Fibroblast of lung (primary cell): ENCODE data around the gene TMC5. TPM values are rescaled to one million over a fixed set of nuclear protein-coding genes. Genes with fewer than 3 reads are reported as not detected.

Experiments used
- DNase-seq, 2 donors: peaks; one replicate each; pipeline versions ENCODE4 v3.0.0 to v3.0.0-alpha.2; 2010; ENCODE audit warnings: low read depth in 2 of 2
- H2AFZ ChIP-seq: 2 replicates; pipeline ENCODE4 v1.5.1; 2012; ENCODE audit warnings: low read length, control low read depth, inconsistent platforms
- H3K27ac ChIP-seq: 2 replicates; pipeline ENCODE4 v1.5.1; 2011; ENCODE audit warnings: low read length, control low read depth; ENCODE audit not compliant: insufficient read depth
- H3K27me3 ChIP-seq: 2 replicates; pipeline ENCODE4 v1.5.1; 2011; ENCODE audit warnings: mild to moderate bottlenecking, low read length; ENCODE audit not compliant: control insufficient read depth, insufficient read depth
- H3K36me3 ChIP-seq: 2 replicates; pipeline ENCODE4 v1.5.1; 2011; ENCODE audit warnings: low read length; ENCODE audit not compliant: control insufficient read depth, insufficient read depth
- H3K4me1 ChIP-seq: 2 replicates; pipeline ENCODE4 v1.5.1; 2011; ENCODE audit warnings: low read length; ENCODE audit not compliant: control insufficient read depth, insufficient read depth; ENCODE audit errors: extremely low read depth
- H3K4me2 ChIP-seq: 2 replicates; pipeline ENCODE4 v1.5.1; 2011; ENCODE audit warnings: low read length, control low read depth; ENCODE audit not compliant: insufficient read depth; ENCODE audit errors: extremely low read depth
- H3K4me3 ChIP-seq, 4 experiments: fragments of 200-600 bp in 1 of 4; sonication (generic) in 1 of 4; replicated peaks in 1 of 4; 2 replicates each; pipeline ENCODE4 v1.5.1; 2011 to 2016; ENCODE audit warnings: low read length in 4 of 4, low read depth in 3 of 4, mild to moderate bottlenecking in 3 of 4, control low read depth in 2 of 4, inconsistent platforms in 1 of 4, mixed read lengths in 1 of 4; ENCODE audit not compliant: insufficient read depth in 1 of 4; ENCODE audit errors: control extremely low read depth in 1 of 4
- H3K79me2 ChIP-seq: 2 replicates; pipeline ENCODE4 v1.5.1; 2012; ENCODE audit warnings: mild to moderate bottlenecking, low read length, inconsistent platforms; ENCODE audit not compliant: control insufficient read depth, insufficient read depth
- H3K9ac ChIP-seq: 2 replicates; pipeline ENCODE4 v1.5.1; 2011; ENCODE audit warnings: mild to moderate bottlenecking, low read length, control low read depth; ENCODE audit not compliant: insufficient read depth
- H3K9me3 ChIP-seq: 2 replicates; pipeline ENCODE4 v1.5.1; 2012; ENCODE audit warnings: low read depth, low read length; ENCODE audit not compliant: control insufficient read depth, insufficient read depth
- H4K20me1 ChIP-seq: 2 replicates; pipeline ENCODE4 v1.5.1; 2011; ENCODE audit warnings: low read length; ENCODE audit not compliant: control insufficient read depth, insufficient read depth; ENCODE audit errors: extremely low read depth
- EZH2 ChIP-seq: IDR thresholded peaks from 2 replicates; pipeline ENCODE4 v1.5.1; 2012; ENCODE audit warnings: low read length, control low read depth, mild to moderate bottlenecking; ENCODE audit errors: missing control alignments
- polyA plus RNA-seq, 2 donors: library from polyadenylated mRNA; depleted of rRNA in 1 of 2; stranded (reverse) in 1 of 2; unstranded in 1 of 2; fragments of >200 nt; gene quantifications; 2 replicates each; pipeline ENCODE4 v1.2.1, GENCODE V29; 2011 to 2012; ENCODE audit warnings: missing spikeins in 1 of 2
- total RNA-seq: library from RNA; depleted of rRNA; stranded (reverse); fragments of >200 nt; gene quantifications from 2 replicates; pipeline ENCODE4 v1.2.1, GENCODE V29; 2014
- TF ChIP-seq, protein P1 (sequence below), 2 donors: IDR thresholded peaks in 1 of 2; conservative IDR thresholded peaks in 1 of 2; 1 replicate in 1 of 2; 2 replicates in 1 of 2; pipeline ENCODE4 v1.5.1; 2011 to 2012; ENCODE audit warnings: low read length in 2 of 2, control low read depth in 1 of 2, inconsistent platforms in 1 of 2, low read depth in 1 of 2, mild to moderate bottlenecking in 1 of 2

Gene TMC5
- total and polyA plus RNA-seq, 2 donors (not counting 1 experiment from before 2014, with no cell fraction given), result not detected

DNA sequence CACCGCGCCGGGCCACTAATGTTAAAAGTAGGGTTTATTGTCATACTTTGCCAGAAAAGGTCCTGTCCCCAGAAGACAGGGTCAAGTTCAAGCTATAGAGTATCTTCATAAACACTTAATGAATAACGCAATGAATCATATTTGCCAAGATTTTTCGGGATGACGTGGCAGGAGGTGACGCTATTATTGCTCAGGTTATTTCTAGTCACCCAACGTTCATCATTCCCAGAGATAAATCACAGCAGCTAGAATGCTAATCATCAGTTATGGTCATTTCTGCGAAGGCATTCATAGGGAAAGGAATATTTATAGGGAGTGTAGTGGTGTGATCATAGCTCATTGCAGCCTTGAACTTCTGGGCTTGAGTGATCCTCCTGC is 2.0 kb downstream of the TMC5 start:
- H3K4me1 ChIP-seq, result no peaks in the 10 kb centered on the region
- DNase-seq, result peak; percentile 8 to 27
- H3K9ac ChIP-seq, result no peak overlapping the region
- TF ChIP-seq EZH2, result no peak
- TF ChIP-seq, protein P1, sequence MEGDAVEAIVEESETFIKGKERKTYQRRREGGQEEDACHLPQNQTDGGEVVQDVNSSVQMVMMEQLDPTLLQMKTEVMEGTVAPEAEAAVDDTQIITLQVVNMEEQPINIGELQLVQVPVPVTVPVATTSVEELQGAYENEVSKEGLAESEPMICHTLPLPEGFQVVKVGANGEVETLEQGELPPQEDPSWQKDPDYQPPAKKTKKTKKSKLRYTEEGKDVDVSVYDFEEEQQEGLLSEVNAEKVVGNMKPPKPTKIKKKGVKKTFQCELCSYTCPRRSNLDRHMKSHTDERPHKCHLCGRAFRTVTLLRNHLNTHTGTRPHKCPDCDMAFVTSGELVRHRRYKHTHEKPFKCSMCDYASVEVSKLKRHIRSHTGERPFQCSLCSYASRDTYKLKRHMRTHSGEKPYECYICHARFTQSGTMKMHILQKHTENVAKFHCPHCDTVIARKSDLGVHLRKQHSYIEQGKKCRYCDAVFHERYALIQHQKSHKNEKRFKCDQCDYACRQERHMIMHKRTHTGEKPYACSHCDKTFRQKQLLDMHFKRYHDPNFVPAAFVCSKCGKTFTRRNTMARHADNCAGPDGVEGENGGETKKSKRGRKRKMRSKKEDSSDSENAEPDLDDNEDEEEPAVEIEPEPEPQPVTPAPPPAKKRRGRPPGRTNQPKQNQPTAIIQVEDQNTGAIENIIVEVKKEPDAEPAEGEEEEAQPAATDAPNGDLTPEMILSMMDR (conservative IDR thresholded peaks at IDR 0.05 in 1 of 2, IDR thresholded peaks at IDR 0.05 in 1 of 2; ENCODE audit: low read depth in 1 of 2, low read length in 2 of 2), result no peak
- H4K20me1 ChIP-seq, result no peaks in the 10 kb centered on the region
- H3K4me2 ChIP-seq, result no peak overlapping the region
- no peaks in the 10 kb centered on the region for H3K36me3 ChIP-seq
- H3K9me3 ChIP-seq, result no peaks in the 10 kb centered on the region
- H3K27me3 ChIP-seq, result no peaks in the 10 kb centered on the region
- no peak overlapping the region for H3K27ac ChIP-seq
- H3K4me3 ChIP-seq, result no peak overlapping the region
- no peaks in the 10 kb centered on the region for H3K79me2 ChIP-seq
- no peak overlapping the region for H2AFZ ChIP-seq

DNA sequence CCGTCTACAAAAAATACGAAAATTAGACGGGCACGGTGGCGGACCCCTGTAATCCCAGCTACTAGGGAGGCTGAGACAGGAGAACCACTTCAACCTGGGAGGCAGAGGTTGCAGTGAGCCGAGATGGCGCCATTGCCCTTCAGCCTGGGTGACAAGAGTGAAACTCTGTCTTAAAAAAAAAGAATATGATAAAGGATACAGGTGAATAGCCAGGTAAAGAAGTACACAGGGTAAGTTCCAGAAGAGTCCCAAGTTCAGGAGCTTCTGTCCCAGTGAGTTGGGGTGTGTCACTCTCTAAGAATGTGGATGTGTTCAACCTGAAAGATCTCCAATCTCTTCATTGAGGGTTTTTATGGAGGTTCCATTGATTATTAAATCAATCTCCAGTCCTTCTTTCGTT is 6.8 kb downstream of the TMC5 start:
- DNase-seq, result no peak
- TF ChIP-seq, protein P1 (conservative IDR thresholded peaks at IDR 0.05 in 1 of 2, IDR thresholded peaks at IDR 0.05 in 1 of 2; ENCODE audit: low read depth in 1 of 2, low read length in 2 of 2), result no peak
- TF ChIP-seq EZH2, result no peak

DNA sequence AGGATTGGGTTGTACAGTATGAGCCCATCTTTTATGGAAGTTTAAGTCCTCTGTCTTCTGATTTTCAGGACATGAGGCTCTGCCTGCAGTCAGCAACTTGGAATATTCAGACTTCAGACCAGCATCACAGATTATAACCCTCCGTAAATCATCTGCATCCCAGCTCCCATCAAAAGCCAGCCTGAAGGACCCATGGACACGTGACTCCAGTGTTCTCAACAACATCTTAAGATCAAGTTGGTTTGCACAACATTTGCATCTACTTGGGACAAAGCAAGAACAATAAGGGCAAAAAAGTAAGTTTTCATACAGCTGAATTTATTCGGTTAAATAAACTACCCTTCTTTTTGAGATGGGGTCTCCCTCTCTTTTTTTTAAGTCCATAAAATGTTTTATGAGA is 12.7 kb downstream of the TMC5 start:
- H3K4me2 ChIP-seq, result no peak overlapping the region
- no peak overlapping the region for H2AFZ ChIP-seq
- no peaks in the 10 kb centered on the region for H3K79me2 ChIP-seq
- H3K9ac ChIP-seq, result no peak overlapping the region
- no peak overlapping the region for H3K27ac ChIP-seq
- H3K4me1 ChIP-seq, result no peaks in the 10 kb centered on the region
- H3K36me3 ChIP-seq, result no peaks in the 10 kb centered on the region
- H3K27me3 ChIP-seq, result no peaks in the 10 kb centered on the region
- no peaks in the 10 kb centered on the region for H4K20me1 ChIP-seq
- no peak overlapping the region for H3K4me3 ChIP-seq
- no peaks in the 10 kb centered on the region for H3K9me3 ChIP-seq
- DNase-seq, result no peak
- TF ChIP-seq, protein P1 (conservative IDR thresholded peaks at IDR 0.05 in 1 of 2, IDR thresholded peaks at IDR 0.05 in 1 of 2; ENCODE audit: low read depth in 1 of 2, low read length in 2 of 2), result no peak
- TF ChIP-seq EZH2, result no peak

More for the DNA sequence above, 6.8 kb downstream of the TMC5 start:
- no peaks in the 10 kb centered on the region for H3K79me2 ChIP-seq
- H3K36me3 ChIP-seq, result no peaks in the 10 kb centered on the region
- H3K4me2 ChIP-seq, result no peak overlapping the region
- H3K9ac ChIP-seq, result no peak overlapping the region
- no peaks in the 10 kb centered on the region for H4K20me1 ChIP-seq
- H3K27ac ChIP-seq, result no peak overlapping the region
- no peaks in the 10 kb centered on the region for H3K27me3 ChIP-seq
- H3K4me1 ChIP-seq, result no peaks in the 10 kb centered on the region
- no peak overlapping the region for H3K4me3 ChIP-seq
- no peak overlapping the region for H2AFZ ChIP-seq
- H3K9me3 ChIP-seq, result no peaks in the 10 kb centered on the region
